SK-N-SH (cell line): ENCODE measurements around the gene GOLPH3. TPM values are rescaled to one million over a fixed set of nuclear protein-coding genes. Genes with fewer than 3 reads are reported as not detected.

Experiments used
- CTCF ChIA-PET: fragments of 300-600, 350-600 bp; formaldehyde crosslinking; extraction: SDS; loops from one replicate; lab custom pipeline; 2021; lab: Yijun Ruan, JAX
- POLR2A ChIA-PET: fragments of 350-600 bp; sonication (Branson Sonifier 250); formaldehyde crosslinking; extraction: SDS; loops from one replicate; lab custom pipeline; 2020; ENCODE audit warnings: antibody characterized with exemption, inconsistent platforms; lab: Yijun Ruan, JAX
- DNase-seq: peaks from one replicate; pipeline ENCODE4 v3.0.0; 2012
- H2AFZ ChIP-seq: fragments of 200-600 bp; sonication (generic); 2 replicates; pipeline ENCODE4 v1.8.1; 2016; ENCODE audit warnings: antibody characterized with exemption, mild to moderate bottlenecking, low read depth
- H3F3A ChIP-seq: fragments of 200-600 bp; sonication (generic); replicated peaks from 2 replicates; pipeline ENCODE3; 2016; ENCODE audit warnings: antibody characterized with exemption, mild to moderate bottlenecking; ENCODE audit not compliant: insufficient read depth
- H3K27ac ChIP-seq, 2 experiments: fragments of 200-500 bp in 1 of 2; fragments of 200-600 bp in 1 of 2; sonication (Bioruptor generic) in 1 of 2; sonication (generic), shearing (Covaris generic) in 1 of 2; 2 replicates each; pipeline versions ENCODE4 v1.5.1 to v1.6.1; 2014 to 2016; ENCODE audit warnings: low read depth in 2 of 2, inconsistent platforms in 1 of 2, low read length in 1 of 2, mild to moderate bottlenecking in 1 of 2, mixed read lengths in 1 of 2
- H3K27me3 ChIP-seq: fragments of 200-600 bp; sonication (generic), shearing (Covaris generic); 2 replicates; pipeline ENCODE4 v1.6.1; 2016; ENCODE audit warnings: mixed run types; ENCODE audit not compliant: insufficient read depth
- H3K36me3 ChIP-seq, 2 experiments: fragments of 200-500 bp in 1 of 2; fragments of 200-600 bp in 1 of 2; sonication (Bioruptor generic) in 1 of 2; sonication (generic) in 1 of 2; replicated peaks in 1 of 2; 2 replicates each; pipeline versions ENCODE3 to v1.5.1; 2014 to 2016; ENCODE audit warnings: low read length in 1 of 2, mild to moderate bottlenecking in 1 of 2; ENCODE audit not compliant: insufficient read depth in 2 of 2, control insufficient read depth in 1 of 2
- H3K4me1 ChIP-seq, 2 experiments: fragments of 200-500 bp in 1 of 2; fragments of 200-600 bp in 1 of 2; sonication (Bioruptor generic) in 1 of 2; sonication (generic), shearing (Covaris generic) in 1 of 2; 2 replicates each; pipeline versions ENCODE4 v1.5.1 to v1.6.1; 2014 to 2016; ENCODE audit warnings: low read depth in 1 of 2, low read length in 1 of 2, mixed run types in 1 of 2; ENCODE audit not compliant: insufficient read depth in 2 of 2, control insufficient read depth in 1 of 2
- H3K4me2 ChIP-seq: fragments of 200-600 bp; sonication (generic), shearing (Covaris generic); 2 replicates; pipeline ENCODE4 v1.6.1; 2017; ENCODE audit warnings: mixed run types
- H3K4me3 ChIP-seq, 2 experiments: fragments of 200-500 bp in 1 of 2; fragments of 200-600 bp in 1 of 2; sonication (Bioruptor generic) in 1 of 2; sonication (generic), shearing (Covaris generic) in 1 of 2; 2 replicates each; pipeline versions ENCODE4 v1.5.1 to v1.8.1; 2014 to 2016; ENCODE audit warnings: low read depth in 2 of 2, inconsistent platforms in 1 of 2, low read length in 1 of 2, mild to moderate bottlenecking in 1 of 2, mixed read lengths in 1 of 2, moderate library complexity in 1 of 2
- H3K79me2 ChIP-seq: fragments of 200-600 bp; sonication (generic); 2 replicates; pipeline ENCODE4 v1.8.1; 2017; ENCODE audit warnings: mild to moderate bottlenecking; ENCODE audit not compliant: insufficient read depth
- H3K9ac ChIP-seq: fragments of 200-600 bp; sonication (generic); 2 replicates; pipeline ENCODE4 v1.6.1; 2017; ENCODE audit warnings: mixed run types
- H3K9me2 ChIP-seq: fragments of 200-600 bp; sonication (generic); 2 replicates; pipeline ENCODE4 v1.6.1; 2017; ENCODE audit warnings: mixed run types
- H3K9me3 ChIP-seq: fragments of 200-600 bp; sonication (generic); 2 replicates; pipeline ENCODE4 v1.6.1; 2017; ENCODE audit warnings: mixed run types, mild to moderate bottlenecking, moderate library complexity
- H4K20me1 ChIP-seq: fragments of 200-600 bp; sonication (generic); 2 replicates; pipeline ENCODE4 v1.6.1; 2017; ENCODE audit warnings: mild to moderate bottlenecking, mixed run types; ENCODE audit not compliant: insufficient read depth
- FOSL2 ChIP-seq: IDR thresholded peaks from 2 replicates; pipeline ENCODE4 v1.4.0; 2012; ENCODE audit warnings: low read depth, mild to moderate bottlenecking, moderate library complexity, borderline replicate concordance
- GABPA ChIP-seq: IDR thresholded peaks from 2 replicates; pipeline ENCODE4 v1.4.0; 2012; ENCODE audit warnings: low read depth, mild to moderate bottlenecking
- GATA2 ChIP-seq: sonication (generic); formaldehyde crosslinking; IDR thresholded peaks from 2 replicates; pipeline ENCODE4 v1.5.0; 2020; ENCODE audit warnings: mild to moderate bottlenecking, missing genetic modification reagents
- JUND ChIP-seq: IDR thresholded peaks from 2 replicates; pipeline ENCODE4 v1.4.0; 2012
- MEF2A ChIP-seq: IDR thresholded peaks from 2 replicates; pipeline ENCODE4 v1.4.0; 2012; ENCODE audit warnings: low read depth, borderline replicate concordance
- MXI1 ChIP-seq: IDR thresholded peaks from 2 replicates; pipeline ENCODE4 v1.6.1; 2012; ENCODE audit warnings: mild to moderate bottlenecking, low read depth, low read length, improper control_type of control experiment
- NFIC ChIP-seq: IDR thresholded peaks from 2 replicates; pipeline ENCODE4 v1.4.0; 2012; ENCODE audit warnings: borderline replicate concordance
- SMC3 ChIP-seq: IDR thresholded peaks from 2 replicates; pipeline ENCODE4 v1.6.1; 2012; ENCODE audit warnings: low read depth, low read length, improper control_type of control experiment
- TCF12 ChIP-seq: IDR thresholded peaks from 2 replicates; pipeline ENCODE4 v1.4.0; 2012
- TEAD4 ChIP-seq: IDR thresholded peaks from 2 replicates; pipeline ENCODE4 v1.4.0; 2012; ENCODE audit warnings: mild to moderate bottlenecking, borderline replicate concordance; ENCODE audit not compliant: insufficient read depth
- USF1 ChIP-seq: IDR thresholded peaks from 2 replicates; pipeline ENCODE4 v1.4.0; 2012; ENCODE audit warnings: low read depth, borderline replicate concordance
- USF2 ChIP-seq: fragments of 150-350 bp; IDR thresholded peaks from 2 replicates; pipeline ENCODE4 v1.6.1; 2017; ENCODE audit warnings: antibody characterized with exemption, low read length, low read depth, borderline replicate concordance
- ZBTB33 ChIP-seq: IDR thresholded peaks from 2 replicates; pipeline ENCODE4 v1.4.0; 2012; ENCODE audit warnings: low read depth, borderline replicate concordance
- WGBS: methylation state at CpG from one replicate; pipeline ENCODE4 v1.1.6; 2017; ENCODE audit warnings: low lambda C conversion rate; 5-methylcytosine and 5-hydroxymethylcytosine counted together
- polyA plus RNA-seq, 3 experiments: library from polyadenylated mRNA; depleted of rRNA; stranded (reverse); fragments of >200 nt; gene quantifications; 2 replicates each; pipeline ENCODE4 v1.2.3, GENCODE V29; 2012
- TF ChIP-seq, protein P1 (sequence below): fragments of 150-350 bp; IDR thresholded peaks from 2 replicates; pipeline ENCODE4 v1.6.1; 2016; ENCODE audit warnings: mild to moderate bottlenecking, low read depth, low read length
- TF ChIP-seq, protein P2 (sequence below): IDR thresholded peaks from 2 replicates; pipeline ENCODE4; 2012

The GOLPH3 gene
- polyA plus RNA-seq, 1 of the 3 experiments (the other 2 are of a cell fraction), result 25.5 TPM

DNA sequence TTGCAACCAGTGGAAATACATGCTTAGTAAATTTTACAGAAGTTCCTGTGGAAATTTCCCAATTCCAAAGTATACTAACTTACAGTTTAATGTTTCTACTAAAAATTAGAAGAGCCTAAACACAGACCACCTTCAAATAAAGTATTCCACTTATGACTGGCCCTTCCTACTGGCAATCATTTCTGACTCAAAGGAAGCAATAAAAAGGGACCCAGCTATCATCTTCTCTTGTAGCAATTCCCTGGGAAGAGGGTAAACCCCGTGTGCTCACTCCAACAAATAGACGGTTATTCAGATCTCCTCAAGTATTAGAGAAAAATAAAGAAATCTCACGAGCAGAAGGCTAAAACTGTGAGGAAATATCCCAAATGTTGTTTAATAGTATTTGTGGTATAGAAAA lies 43.3 kb downstream of the GOLPH3 start (continued):
- no peak for TF ChIP-seq TCF12

GRCh38 chr5:32129074-32129598 lies 45.0 kb downstream of the GOLPH3 start:
- no peak overlapping the region for H3K27ac ChIP-seq
- ChIA-PET CTCF (interaction anchor here (0.9 kb wide), 1 partner anchor 104 kb away, joined by 3 read pairs; no protein-coding TSS in a partner anchor), POLR2A (no interaction called here)
- H3K79me2 ChIP-seq, result peaks cover 95% of the 10 kb centered on the region
- H3K9me3 ChIP-seq, result no peaks in the 10 kb centered on the region
- no peak overlapping the region for H3K9ac ChIP-seq
- H3K4me1 ChIP-seq, result peaks cover 0 to 20% of the 10 kb centered on the region in 2 experiments; a peak in 2 of 4 replicates
- WGBS, result 96% methylated on average over 7 of the region's 7 CpGs
- no peaks in the 10 kb centered on the region for H3K27me3 ChIP-seq
- H4K20me1 ChIP-seq, result peaks cover 44% of the 10 kb centered on the region
- peaks cover 18% of the 10 kb centered on the region for H3F3A ChIP-seq
- H3K9me2 ChIP-seq, result no peaks in the 10 kb centered on the region
- H2AFZ ChIP-seq, result no peak overlapping the region
- H3K4me2 ChIP-seq, result no peak overlapping the region
- H3K4me3 ChIP-seq, result no peak overlapping the region
- TF ChIP-seq TCF12 (no peak), ZBTB33 (no peak), FOSL2 (no peak), GATA2 (no peak), TEAD4 (no peak), USF2 (no peak), JUND (no peak), MXI1 (no peak), MEF2A (no peak), SMC3 (no peak), GABPA (no peak), USF1 (no peak), NFIC (no peak)
- TF ChIP-seq, protein P1, sequence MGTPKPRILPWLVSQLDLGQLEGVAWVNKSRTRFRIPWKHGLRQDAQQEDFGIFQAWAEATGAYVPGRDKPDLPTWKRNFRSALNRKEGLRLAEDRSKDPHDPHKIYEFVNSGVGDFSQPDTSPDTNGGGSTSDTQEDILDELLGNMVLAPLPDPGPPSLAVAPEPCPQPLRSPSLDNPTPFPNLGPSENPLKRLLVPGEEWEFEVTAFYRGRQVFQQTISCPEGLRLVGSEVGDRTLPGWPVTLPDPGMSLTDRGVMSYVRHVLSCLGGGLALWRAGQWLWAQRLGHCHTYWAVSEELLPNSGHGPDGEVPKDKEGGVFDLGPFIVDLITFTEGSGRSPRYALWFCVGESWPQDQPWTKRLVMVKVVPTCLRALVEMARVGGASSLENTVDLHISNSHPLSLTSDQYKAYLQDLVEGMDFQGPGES, result no peak
- TF ChIP-seq, protein P2, sequence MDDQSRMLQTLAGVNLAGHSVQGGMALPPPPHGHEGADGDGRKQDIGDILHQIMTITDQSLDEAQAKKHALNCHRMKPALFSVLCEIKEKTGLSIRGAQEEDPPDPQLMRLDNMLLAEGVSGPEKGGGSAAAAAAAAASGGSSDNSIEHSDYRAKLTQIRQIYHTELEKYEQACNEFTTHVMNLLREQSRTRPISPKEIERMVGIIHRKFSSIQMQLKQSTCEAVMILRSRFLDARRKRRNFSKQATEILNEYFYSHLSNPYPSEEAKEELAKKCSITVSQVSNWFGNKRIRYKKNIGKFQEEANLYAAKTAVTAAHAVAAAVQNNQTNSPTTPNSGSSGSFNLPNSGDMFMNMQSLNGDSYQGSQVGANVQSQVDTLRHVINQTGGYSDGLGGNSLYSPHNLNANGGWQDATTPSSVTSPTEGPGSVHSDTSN, result no peak
- peaks cover 55 to 66% of the 10 kb centered on the region in 2 experiments for H3K36me3 ChIP-seq
- DNase-seq, result no peak
